Coronary artery (tissue), 2 donors: ENCODE results near the gene AATK.

Experiments
- DNase-seq: peaks from one replicate; pipeline ENCODE4 v3.0.0-alpha.2; 2017; ENCODE audit warnings: low spot score
- H3K27ac ChIP-seq, 2 donors: fragments of 200-600 bp; sonication (generic); one replicate each; pipeline ENCODE4 v1.5.1; 2016 to 2019
- H3K4me3 ChIP-seq: fragments of 200-600 bp; sonication (generic); 2 replicates; pipeline ENCODE4 v1.5.1; 2016; ENCODE audit warnings: mild to moderate bottlenecking, moderate library complexity
- TF ChIP-seq, protein P1 (sequence below): fragments of 200-600 bp; sonication (generic); IDR thresholded peaks from one replicate; pipeline ENCODE4 v1.5.1; 2019; ENCODE audit warnings: antibody characterized with exemption

Gene AATK

DNA sequence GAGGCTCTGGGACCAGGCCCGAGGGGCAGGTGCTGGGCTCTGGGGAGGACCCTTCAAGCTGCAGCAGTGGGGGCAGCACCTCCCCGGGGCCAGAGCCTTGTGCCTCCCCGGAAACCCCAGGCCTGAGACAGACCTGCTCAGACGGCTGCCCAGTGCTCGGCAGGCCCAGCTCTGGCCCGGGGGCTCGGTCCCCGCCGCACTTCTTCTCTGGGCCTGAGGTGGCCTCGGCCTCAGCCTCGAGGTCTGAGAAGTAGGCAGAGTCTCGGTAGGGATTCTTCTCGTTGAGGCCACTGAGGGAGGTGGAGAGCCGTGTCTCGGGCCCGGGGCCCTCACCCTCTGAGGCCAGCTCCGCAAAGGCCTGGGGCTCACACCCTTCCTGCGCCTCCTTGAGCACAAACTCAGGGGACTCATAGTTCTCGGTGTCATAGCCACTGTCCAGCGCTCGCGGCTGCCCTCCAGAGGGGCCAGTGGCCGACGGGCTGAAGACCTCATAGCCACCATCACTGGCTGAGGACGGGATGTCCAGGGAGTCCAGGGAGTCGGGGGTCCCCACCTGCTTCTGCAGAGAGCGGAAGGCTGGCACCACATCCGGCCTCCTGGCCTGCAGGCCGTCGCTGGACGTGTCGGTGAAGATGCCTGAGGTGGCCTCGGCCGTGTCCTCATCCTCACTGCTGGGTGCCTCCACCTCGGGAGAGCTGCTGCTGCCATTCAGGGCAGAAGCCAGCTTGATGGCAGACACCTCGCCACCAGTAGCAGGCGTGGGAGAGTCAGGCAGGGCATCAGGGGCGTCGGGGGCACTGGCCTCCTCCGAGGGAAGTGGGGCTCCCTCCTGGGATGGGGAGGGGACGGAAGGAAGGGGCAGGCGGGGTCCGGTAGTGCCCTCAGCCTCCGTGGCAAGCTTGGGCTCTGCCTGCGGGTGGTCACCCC lies 45.1 kb downstream of the AATK start:
- TF ChIP-seq, protein P1, sequence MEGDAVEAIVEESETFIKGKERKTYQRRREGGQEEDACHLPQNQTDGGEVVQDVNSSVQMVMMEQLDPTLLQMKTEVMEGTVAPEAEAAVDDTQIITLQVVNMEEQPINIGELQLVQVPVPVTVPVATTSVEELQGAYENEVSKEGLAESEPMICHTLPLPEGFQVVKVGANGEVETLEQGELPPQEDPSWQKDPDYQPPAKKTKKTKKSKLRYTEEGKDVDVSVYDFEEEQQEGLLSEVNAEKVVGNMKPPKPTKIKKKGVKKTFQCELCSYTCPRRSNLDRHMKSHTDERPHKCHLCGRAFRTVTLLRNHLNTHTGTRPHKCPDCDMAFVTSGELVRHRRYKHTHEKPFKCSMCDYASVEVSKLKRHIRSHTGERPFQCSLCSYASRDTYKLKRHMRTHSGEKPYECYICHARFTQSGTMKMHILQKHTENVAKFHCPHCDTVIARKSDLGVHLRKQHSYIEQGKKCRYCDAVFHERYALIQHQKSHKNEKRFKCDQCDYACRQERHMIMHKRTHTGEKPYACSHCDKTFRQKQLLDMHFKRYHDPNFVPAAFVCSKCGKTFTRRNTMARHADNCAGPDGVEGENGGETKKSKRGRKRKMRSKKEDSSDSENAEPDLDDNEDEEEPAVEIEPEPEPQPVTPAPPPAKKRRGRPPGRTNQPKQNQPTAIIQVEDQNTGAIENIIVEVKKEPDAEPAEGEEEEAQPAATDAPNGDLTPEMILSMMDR, result no peak
- no peak for DNase-seq
- Histone ChIP-seq H3K27ac (no peak overlapping the region), H3K4me3 (no peak overlapping the region)

DNA sequence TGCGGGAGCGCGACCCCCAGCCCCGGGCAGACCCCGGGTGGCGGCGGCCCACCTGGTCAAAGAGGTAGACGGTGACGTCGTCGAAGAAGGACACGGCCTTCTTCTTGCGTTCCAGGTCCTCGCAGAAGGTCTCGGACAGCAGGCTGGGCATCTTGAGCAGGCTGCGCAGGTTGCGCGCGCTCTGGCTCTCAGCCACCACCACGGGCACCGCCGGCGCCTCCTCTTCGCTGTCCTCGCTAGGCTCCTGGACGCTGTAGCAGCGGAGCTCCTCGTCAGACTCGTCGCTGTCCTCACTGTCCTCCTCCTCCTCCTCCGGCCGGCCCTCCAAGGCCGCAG lies 45.9 kb downstream of the AATK start:
- TF ChIP-seq, protein P1, result no peak
- DNase-seq, result no peak
- Histone ChIP-seq H3K4me3 (no peak overlapping the region), H3K27ac (no peak overlapping the region)

DNA sequence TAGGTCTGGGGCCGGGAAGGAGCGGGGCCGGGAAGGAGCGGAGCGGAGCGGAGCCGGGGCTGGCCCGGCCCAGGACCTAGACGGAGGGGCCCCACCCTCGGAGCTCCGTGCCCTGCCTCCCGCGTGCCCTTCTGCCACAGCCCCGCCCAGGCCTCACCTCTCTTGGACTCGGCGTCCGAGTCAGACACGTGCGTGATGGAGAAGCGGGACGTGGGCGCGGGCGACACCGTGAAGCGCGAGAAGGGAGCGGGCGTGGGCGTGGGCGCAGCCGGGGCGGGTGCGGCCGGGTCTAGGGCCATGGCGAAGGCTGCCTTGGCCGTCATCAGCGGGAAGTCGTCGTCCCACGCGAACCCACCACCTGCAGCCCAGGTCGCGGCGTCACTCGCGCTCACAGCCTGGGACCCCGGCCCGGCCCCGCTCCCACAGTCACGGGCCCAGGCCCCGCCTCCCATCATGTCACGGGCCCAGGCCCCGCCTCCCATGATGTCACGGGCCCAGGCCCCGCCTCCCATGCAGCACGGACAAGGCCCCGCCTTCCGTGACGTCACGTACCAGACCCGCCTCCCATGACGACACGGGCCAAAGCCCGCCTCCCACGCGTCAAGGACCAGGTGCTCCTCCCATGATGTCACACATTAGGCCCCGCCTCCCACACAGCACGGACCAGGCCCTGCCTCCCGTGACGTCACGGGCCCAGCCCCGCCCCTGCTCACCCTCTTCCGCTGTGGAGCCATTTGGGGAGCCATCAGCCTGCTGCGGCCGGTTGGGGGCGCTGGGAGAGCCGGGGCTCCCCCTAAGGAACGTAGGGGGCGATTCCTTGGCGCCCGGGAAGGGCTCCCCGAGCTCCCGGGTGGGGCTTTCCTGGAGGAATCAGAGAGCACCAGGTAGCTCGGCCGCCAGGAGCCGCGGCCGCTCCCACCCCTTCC lies 46.5 kb downstream of the AATK start:
- DNase-seq, result no peak
- H3K4me3 ChIP-seq, result peak overlapping the region; percentile 62
- no peak overlapping the region for H3K27ac ChIP-seq

DNA sequence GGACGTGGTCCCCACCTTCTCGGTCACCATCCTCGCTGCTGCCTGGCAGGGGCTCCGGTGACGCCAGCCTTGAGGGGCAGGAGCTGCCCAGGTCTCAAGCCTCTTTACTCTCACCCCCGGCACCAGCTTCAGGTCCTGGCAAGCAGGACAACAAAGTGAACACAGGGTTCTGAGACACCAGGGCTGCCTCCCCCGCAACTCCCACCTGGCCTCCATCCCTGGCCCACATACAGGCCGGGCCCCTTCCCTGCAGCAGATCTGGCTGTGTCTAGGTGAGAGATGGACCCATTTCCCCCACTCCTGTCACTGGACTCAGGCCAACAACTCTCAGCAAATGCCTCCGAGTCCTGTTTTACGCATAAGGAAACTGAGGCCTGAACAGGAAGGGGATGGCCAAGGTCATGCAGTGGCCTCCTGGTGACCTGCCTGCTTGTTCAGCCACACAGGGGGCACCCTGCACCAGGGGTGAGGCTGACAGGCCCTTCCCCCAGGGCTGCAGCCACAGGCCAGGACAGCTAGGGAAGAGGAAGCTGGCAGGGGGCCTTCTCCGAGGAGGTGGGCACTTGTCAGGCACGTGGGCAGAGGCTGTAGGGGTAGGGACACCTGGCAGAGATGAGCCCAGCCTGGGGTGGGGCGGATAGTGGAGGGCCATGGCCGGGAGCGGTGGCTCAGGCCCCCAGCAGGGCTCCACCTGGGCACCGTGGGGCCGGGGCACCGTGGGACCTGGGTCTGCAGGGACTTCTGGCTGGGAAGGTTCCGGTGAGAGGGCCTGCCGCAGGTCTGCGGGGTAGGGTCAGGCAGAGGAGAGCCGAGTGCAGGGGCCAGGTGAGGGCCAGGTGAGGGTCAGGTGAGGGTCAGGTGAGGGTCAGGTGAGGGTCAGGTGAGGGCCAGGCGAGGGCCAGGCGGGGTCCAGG lies 47.5 kb downstream of the AATK start:
- TF ChIP-seq, protein P1, result no peak
- Histone ChIP-seq H3K4me3 (no peak overlapping the region), H3K27ac (no peak overlapping the region)
- no peak for DNase-seq

More for the DNA sequence above, 46.5 kb downstream of the AATK start:
- TF ChIP-seq, protein P1, result no peak

DNA sequence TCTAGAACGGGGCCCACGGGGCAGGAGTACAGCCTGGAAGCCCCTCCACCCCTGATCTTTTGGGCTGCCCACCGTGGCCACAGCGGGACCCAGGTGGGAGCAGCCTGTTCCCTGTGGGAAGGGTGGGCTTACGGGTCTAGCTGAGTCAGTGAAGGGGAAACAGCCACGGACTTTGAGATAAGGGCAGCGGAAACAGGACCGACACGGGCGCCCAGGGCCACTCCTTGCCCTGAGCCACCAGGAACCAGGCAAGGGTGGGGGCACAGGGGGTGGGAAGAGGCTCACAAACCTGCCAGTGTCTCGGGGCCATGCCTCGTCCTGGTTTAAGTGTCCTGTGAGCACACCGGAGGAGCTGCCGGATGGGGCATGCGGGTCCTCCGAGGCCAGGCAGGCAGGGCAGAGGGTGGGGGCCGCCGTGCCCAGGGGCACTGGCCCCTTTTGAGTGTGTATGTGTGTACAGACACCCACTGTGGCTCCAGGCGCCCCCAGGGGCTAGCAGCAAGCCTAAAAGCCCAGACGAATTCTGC lies 48.3 kb downstream of the AATK start:
- no peak overlapping the region for H3K4me3 ChIP-seq
- DNase-seq, result no peak
- TF ChIP-seq, protein P1, result no peak
- no peak overlapping the region for H3K27ac ChIP-seq

DNA sequence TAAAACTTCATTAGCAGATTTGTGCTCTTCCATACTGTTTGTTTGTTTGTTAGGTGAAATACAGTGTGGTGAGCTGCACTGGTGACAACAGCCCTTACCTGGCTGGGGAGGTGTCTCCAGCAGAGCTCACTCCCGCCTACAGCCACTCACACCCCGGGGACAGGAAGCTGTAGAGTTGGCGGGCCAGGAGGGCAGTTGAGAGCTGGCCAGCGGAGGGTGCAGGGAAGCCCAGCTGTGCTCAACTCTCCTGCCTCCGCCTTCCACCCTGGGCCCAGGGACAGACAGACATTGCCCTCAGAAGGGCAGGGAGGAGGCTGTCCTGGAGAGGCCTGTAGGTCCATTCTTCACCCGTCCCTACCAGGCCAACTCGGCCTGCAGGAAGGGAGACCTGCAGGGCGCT lies 49.3 kb downstream of the AATK start:
- DNase-seq, result no peak
- H3K4me3 ChIP-seq, result no peak overlapping the region
- TF ChIP-seq, protein P1, result no peak
- no peak overlapping the region for H3K27ac ChIP-seq
